ENCODE data around the gene ZNF516. TPM values are rescaled to one million over a fixed set of nuclear protein-coding genes. Genes with fewer than 3 reads are reported as not detected.
A peak's percentile ranks its signal among the peaks of the same experiment; 100 is the strongest.

The ZNF516 gene
- total and polyA plus RNA-seq, 2 experiments from 2014 or later, result 17.0 to 78.6 TPM

- no peak for TF ChIP-seq CTCF (IDR thresholded peaks at IDR 0.05; ENCODE audit: low read depth, low read length)
- Histone ChIP-seq H3K4me1 (ENCODE audit: low read depth) (peaks cover 8% of the 10 kb centered on the region), H3K27ac (no peak overlapping the region)
These were observed 4.7 kb upstream of the ZNF516 start for GRCh38 chr18:76499637-76500340.

DNA sequence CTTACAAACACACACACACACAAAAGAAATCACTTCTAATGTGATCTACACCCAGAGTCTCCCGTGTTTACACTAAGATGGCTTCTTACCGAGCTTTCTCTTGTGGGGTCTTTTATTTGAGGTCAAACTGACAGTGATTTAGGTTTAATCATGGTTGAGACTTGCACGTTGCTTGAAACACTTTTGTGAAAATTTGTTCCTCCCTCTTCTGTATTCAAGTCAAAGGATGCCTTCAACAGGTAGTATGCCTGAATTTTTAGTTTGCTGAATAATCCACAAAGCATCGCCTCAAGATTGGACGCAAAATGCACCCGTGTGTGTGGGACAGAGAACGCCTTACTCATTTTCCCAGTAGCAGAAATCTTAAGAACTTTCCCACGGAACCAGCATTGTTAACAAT, 4.0 kb upstream of the ZNF516 start:
- H3K27ac ChIP-seq, result no peak overlapping the region
- H3K36me3 ChIP-seq, result no peaks in the 10 kb centered on the region
- peaks cover 6% of the 10 kb centered on the region for H3K4me1 ChIP-seq (ENCODE audit: low read depth)
- no peak for TF ChIP-seq CTCF (IDR thresholded peaks at IDR 0.05; ENCODE audit: low read depth, low read length)
- H3K27me3 ChIP-seq, result no peaks in the 10 kb centered on the region
- DNase-seq (ENCODE audit: low read depth in 1 of 2, low spot score in 1 of 2), result no peak
- H3K4me3 ChIP-seq, result no peak overlapping the region
- H3K9me3 ChIP-seq (ENCODE audit: low read depth), result no peaks in the 10 kb centered on the region

More at GRCh38 chr18:76499637-76500340, 4.7 kb upstream of the ZNF516 start:
- no peak for DNase-seq (ENCODE audit: low read depth in 1 of 2, low spot score in 1 of 2)
- Histone ChIP-seq H3K4me3 (no peak overlapping the region), H3K9me3 (ENCODE audit: low read depth) (no peaks in the 10 kb centered on the region), H3K27me3 (no peaks in the 10 kb centered on the region), H3K36me3 (no peaks in the 10 kb centered on the region)

DNA sequence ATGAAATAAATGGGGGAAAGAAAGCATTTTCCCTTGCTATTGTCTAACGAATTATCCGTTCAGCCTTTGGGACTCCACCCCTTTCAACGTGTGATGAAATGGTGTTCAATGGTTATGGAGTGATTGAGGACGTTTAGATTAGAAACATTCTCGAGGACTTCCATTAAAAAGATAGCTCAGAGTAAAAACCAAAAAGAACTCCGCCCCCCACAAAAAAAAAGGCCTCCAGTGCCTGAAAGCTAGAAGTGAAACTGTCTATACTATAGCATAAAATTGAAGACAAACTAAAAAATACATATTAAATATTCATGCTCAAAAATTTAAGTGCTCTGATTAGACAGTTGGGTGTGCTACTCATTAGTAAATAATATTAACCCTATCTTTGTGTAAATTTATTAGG, 3.0 kb upstream of the ZNF516 start:
- Histone ChIP-seq H3K27ac (no peak overlapping the region), H3K36me3 (no peaks in the 10 kb centered on the region), H3K4me1 (ENCODE audit: low read depth) (no peaks in the 10 kb centered on the region), H3K27me3 (no peaks in the 10 kb centered on the region), H3K9me3 (ENCODE audit: low read depth) (no peaks in the 10 kb centered on the region), H3K4me3 (no peak overlapping the region)
- DNase-seq (ENCODE audit: low read depth in 1 of 2, low spot score in 1 of 2), result no peak
- TF ChIP-seq CTCF (IDR thresholded peaks at IDR 0.05; ENCODE audit: low read depth, low read length), result no peak

DNA sequence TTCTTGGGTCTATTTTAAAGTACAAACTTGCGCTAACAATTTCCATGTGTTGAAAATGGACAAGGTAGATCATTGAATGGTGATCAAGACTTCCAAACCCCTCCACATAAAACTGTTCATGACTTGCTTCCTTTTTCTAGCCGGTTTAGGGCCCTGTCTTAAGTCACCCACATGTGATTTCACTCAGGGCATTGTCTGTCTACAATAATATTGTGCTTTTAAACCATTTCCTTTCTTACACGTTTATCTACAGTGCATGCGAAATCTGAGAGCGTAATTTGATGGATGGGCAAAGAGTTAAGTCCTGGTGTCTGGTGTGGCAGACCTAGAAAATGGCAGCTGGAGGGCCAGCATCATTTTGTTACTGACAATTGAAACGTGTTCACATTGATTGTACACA, 2.0 kb upstream of the ZNF516 start:
- no peak for DNase-seq (ENCODE audit: low read depth in 1 of 2, low spot score in 1 of 2)
- H3K27me3 ChIP-seq, result no peaks in the 10 kb centered on the region
- no peaks in the 10 kb centered on the region for H3K9me3 ChIP-seq (ENCODE audit: low read depth)
- no peak for TF ChIP-seq CTCF (IDR thresholded peaks at IDR 0.05; ENCODE audit: low read depth, low read length)
- no peaks in the 10 kb centered on the region for H3K4me1 ChIP-seq (ENCODE audit: low read depth)
- H3K4me3 ChIP-seq, result no peak overlapping the region
- H3K27ac ChIP-seq, result peak overlapping the region; percentile 23
- H3K36me3 ChIP-seq, result no peaks in the 10 kb centered on the region

- DNase-seq (ENCODE audit: low read depth in 1 of 2, low spot score in 1 of 2), result peak; percentile 57 to 92
- Histone ChIP-seq H3K36me3 (no peaks in the 10 kb centered on the region), H3K4me1 (ENCODE audit: low read depth) (no peaks in the 10 kb centered on the region), H3K27ac (no peak overlapping the region), H3K4me3 (peak overlapping the region; percentile 48), H3K9me3 (ENCODE audit: low read depth) (no peaks in the 10 kb centered on the region), H3K27me3 (no peaks in the 10 kb centered on the region)
- TF ChIP-seq CTCF (IDR thresholded peaks at IDR 0.05; ENCODE audit: low read depth, low read length), result no peak
These were observed 1.3 kb upstream of the ZNF516 start for GRCh38 chr18:76496194-76496890.
